Ascending aorta (tissue), 2 donors: ENCODE data around the gene PSMB10. TPM values are rescaled to one million over a fixed set of nuclear protein-coding genes. Genes with fewer than 3 reads are reported as not detected.

Source experiments
- DNase-seq, 2 donors: peaks; one replicate each; pipeline ENCODE4 v3.0.0-alpha.2; 2019; ENCODE audit warnings: low spot score in 2 of 2
- H3K27ac ChIP-seq, 2 donors: fragments of 200-600 bp; sonication (generic); one replicate each; pipeline ENCODE4 v1.5.1; 2016 to 2017; ENCODE audit warnings: mild to moderate bottlenecking in 1 of 2
- H3K27me3 ChIP-seq: fragments of 200-600 bp; sonication (generic); one replicate; pipeline ENCODE4 v1.5.1; 2017
- H3K36me3 ChIP-seq, 2 donors: fragments of 200-600 bp; sonication (generic); one replicate each; pipeline ENCODE4 v1.5.1; 2016
- H3K4me1 ChIP-seq, 2 donors: fragments of 200-600 bp; sonication (generic); one replicate each; pipeline ENCODE4 v1.5.1; 2016 to 2017; ENCODE audit warnings: mild to moderate bottlenecking in 1 of 2
- H3K4me3 ChIP-seq, 2 donors: fragments of 200-600 bp; sonication (generic); one replicate each; pipeline ENCODE4 v1.5.1; 2016 to 2017; ENCODE audit warnings: mild to moderate bottlenecking in 1 of 2
- H3K9me3 ChIP-seq, 2 donors: fragments of 200-600 bp; sonication (generic); one replicate each; pipeline ENCODE4 v1.5.1; 2016
- intact Hi-C: fragments of 100-400 bp; cut with DNase I; formaldehyde crosslinking; loops from one replicate; pipeline ENCODE4 v1.15.1; 2023
- total RNA-seq: library from RNA; depleted of rRNA; stranded (reverse); fragments of >200 nt; gene quantifications from one replicate; pipeline ENCODE4 v1.1.0, GENCODE V29; 2016
- TF ChIP-seq, protein P1 (sequence below), 3 experiments: fragments of 200-600 bp in 2 of 3; fragments of 450-650 bp in 1 of 3; sonication (generic) in 2 of 3; IDR thresholded peaks; one replicate each; pipeline ENCODE4 v1.5.1; 2016 to 2019; ENCODE audit warnings: antibody characterized with exemption in 3 of 3, mild to moderate bottlenecking in 1 of 3, moderate library complexity in 1 of 3

Gene PSMB10
- total RNA-seq, 1 donor from 2014 or later, result 13.9 TPM

DNA sequence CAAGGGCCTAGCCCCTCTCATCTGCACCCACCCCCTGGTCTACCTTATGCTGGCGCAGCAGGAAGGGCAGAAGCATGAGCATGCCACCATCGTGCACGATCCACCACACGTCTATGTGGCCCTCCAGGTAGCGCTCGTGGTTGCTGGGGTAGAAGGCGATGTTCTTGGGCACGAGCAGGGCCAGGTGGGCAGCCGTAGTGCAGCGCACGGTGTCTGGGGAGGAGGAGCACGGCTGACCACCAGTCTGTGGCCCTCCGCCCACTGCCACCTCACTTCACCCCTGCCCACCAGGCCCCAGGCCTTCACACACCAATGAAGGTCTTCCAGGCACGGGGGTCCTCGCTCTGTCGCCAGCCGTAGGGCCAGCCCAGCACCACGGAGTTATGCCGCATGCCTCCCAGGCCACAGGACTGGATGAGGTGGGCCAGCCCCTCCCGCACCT, 9.5 kb upstream of the PSMB10 start:
- intact Hi-C loops, result loop anchor here (10.0 kb wide), 1 partner anchor 1021 kb away; the partner anchor contains the start of gene RRAD
- H3K36me3 ChIP-seq, result peaks cover 79 to 86% of the 10 kb centered on the region in 2 donors

DNA sequence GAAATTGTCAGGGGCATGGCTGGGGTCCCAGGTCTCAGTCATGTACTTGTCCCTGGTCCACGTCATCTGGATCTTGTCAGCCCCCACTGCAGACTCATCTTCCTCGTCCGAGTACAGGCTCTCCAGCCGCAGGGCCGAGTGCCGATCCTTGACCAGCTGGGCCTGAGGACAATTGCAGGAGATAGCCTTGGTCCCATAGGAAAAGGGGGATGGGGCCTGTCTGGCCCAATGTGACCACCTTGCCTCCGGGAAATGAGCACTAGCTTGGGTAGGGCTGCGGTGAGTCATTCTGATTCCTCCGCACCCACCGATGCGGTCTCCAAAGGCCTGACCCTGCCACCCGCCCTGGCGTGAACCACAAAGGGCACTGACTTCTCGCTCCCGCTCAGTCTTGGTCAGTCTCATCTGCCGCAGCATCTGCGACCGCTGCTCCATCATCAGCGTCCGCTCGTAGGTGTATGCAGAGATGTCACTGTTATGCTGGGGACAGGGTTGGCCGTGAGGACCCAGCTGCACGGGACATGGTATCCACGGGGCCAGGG, 8.8 kb upstream of the PSMB10 start:
- Histone ChIP-seq H3K27me3 (no peaks in the 10 kb centered on the region), H3K27ac (peak overlapping the region in 1 of 2 donors; percentile 86), H3K4me1 (peaks cover 5 to 13% of the 10 kb centered on the region in 2 donors), H3K4me3 (no peak overlapping the region), H3K9me3 (no peaks in the 10 kb centered on the region), H3K36me3 (peaks cover 72 to 82% of the 10 kb centered on the region in 2 donors)
- no peak for DNase-seq
- intact Hi-C loops, result loop anchor here (10.0 kb wide), 1 partner anchor 1021 kb away; the partner anchor contains the start of gene RRAD
- TF ChIP-seq, protein P1, sequence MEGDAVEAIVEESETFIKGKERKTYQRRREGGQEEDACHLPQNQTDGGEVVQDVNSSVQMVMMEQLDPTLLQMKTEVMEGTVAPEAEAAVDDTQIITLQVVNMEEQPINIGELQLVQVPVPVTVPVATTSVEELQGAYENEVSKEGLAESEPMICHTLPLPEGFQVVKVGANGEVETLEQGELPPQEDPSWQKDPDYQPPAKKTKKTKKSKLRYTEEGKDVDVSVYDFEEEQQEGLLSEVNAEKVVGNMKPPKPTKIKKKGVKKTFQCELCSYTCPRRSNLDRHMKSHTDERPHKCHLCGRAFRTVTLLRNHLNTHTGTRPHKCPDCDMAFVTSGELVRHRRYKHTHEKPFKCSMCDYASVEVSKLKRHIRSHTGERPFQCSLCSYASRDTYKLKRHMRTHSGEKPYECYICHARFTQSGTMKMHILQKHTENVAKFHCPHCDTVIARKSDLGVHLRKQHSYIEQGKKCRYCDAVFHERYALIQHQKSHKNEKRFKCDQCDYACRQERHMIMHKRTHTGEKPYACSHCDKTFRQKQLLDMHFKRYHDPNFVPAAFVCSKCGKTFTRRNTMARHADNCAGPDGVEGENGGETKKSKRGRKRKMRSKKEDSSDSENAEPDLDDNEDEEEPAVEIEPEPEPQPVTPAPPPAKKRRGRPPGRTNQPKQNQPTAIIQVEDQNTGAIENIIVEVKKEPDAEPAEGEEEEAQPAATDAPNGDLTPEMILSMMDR (IDR thresholded peaks at IDR 0.05), result no peak

More for the DNA sequence above, 9.5 kb upstream of the PSMB10 start:
- Histone ChIP-seq H3K9me3 (no peaks in the 10 kb centered on the region), H3K27ac (no peak overlapping the region), H3K4me3 (no peak overlapping the region), H3K27me3 (no peaks in the 10 kb centered on the region), H3K4me1 (peaks cover 5 to 13% of the 10 kb centered on the region in 2 donors)
- TF ChIP-seq, protein P1 (IDR thresholded peaks at IDR 0.05), result no peak
- DNase-seq, result no peak

DNA sequence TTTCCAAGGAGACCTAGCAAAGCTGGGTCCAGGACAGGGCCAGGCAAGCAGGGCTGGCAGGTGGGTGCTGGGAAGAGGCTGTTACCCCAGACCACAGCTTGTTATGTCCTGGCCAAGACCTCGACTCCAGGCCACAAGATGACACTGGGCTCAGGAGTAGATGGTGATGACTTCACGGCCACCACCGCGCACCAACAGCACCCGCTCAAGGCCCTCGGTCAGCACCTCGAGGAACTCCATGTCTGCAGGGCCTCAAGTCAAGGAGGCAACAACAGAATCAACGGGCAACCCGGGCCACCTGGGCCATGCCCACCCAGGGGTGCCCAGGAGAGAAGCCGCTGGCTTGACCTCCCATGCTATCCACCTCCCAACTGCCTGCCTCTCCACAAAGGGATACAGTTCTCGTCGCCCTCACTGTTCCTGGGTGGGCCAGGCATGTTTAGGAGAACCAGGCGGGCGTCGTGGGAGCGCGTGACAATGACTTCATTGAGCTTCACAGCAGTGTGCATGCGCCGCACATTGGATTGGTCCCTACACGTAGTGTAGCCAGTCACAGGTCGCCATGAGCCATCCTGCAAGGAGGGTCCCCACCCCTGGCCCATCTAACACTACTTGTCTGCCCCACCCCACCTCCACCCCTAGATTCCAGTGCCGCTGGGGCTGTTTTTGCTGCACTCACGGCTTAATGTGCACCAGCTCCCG, 8.2 kb upstream of the PSMB10 start:
- Histone ChIP-seq H3K9me3 (no peaks in the 10 kb centered on the region), H3K4me3 (no peak overlapping the region), H3K27me3 (no peaks in the 10 kb centered on the region), H3K36me3 (peaks cover 66 to 82% of the 10 kb centered on the region in 2 donors), H3K27ac (peak overlapping the region; percentile 81 to 86), H3K4me1 (peaks cover 5 to 13% of the 10 kb centered on the region in 2 donors)
- no peak for DNase-seq
- intact Hi-C loops, result loop anchor here (5.0 to 10.0 kb wide), 2 partner anchors 128 to 1020 kb away; partner anchors contain the start of gene RRAD
- TF ChIP-seq, protein P1 (IDR thresholded peaks at IDR 0.05), result no peak

DNA sequence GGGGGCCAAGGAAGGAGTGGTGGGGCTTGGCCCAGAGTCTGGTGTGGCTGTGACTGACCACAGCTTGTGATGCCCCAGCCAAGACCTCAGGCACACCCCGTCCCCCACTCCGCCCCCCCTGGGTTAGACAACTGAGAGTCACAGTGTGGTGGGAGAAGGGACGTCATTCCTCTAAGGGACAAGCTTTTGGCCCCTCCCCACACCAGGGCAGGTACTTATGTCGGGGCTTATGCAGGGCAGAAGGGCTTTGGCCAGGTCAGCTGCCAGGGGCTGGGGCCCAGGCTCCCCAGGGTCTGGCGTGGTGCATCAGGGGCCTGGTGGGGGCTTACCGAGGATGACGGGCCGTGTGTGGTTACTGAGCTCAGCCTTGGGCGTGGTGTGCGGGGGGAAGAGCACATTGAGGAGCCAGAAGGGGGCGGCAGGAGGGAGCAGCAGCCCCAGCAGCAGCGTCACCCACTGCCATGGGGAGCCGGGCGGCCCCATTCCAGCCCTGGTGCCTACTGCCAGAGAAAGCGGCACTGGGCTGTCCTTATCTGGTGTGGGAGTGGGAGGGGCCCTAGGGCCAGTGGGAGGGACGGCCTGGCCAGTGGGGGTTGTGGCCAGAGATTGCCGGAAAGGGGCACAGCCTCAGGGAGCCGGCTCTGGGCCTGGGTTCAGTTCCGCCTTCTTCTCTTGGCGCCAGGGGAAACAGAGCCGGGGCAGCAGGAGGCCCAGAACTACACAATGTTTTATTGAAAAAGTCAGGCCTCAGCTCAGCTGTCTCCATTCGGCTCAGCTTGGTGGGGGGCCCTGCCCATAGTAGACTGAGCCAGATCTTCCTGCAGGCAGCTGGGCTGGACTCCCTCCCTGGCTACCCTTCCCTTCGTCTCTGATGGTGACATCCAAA, 7.2 kb upstream of the PSMB10 start, which contains the start of gene LCAT:
Gene LCAT, minus strand, starts transcription at position 502 of the 886 bp plus-strand sequence. Its CDS starts 19 bp downstream, at position 483.
- intact Hi-C loops, result loop anchor here (5.0 to 10.0 kb wide), 2 partner anchors 127 to 1019 kb away; partner anchors contain the start of gene RRAD
- TF ChIP-seq, protein P1 (IDR thresholded peaks at IDR 0.05), result no peak
- DNase-seq, result peak; percentile 31 to 92
- Histone ChIP-seq H3K27ac (peak within 1 kb of the TSS; percentile 81 to 86), H3K27me3 (no peaks in the 10 kb centered on the region), H3K9me3 (no peaks in the 10 kb centered on the region), H3K36me3 (peaks cover 56 to 80% of the 10 kb centered on the region in 2 donors), H3K4me1 (peaks cover 5 to 13% of the 10 kb centered on the region in 2 donors), H3K4me3 (peak within 1 kb of the TSS in 1 of 2 donors; percentile 1)

DNA sequence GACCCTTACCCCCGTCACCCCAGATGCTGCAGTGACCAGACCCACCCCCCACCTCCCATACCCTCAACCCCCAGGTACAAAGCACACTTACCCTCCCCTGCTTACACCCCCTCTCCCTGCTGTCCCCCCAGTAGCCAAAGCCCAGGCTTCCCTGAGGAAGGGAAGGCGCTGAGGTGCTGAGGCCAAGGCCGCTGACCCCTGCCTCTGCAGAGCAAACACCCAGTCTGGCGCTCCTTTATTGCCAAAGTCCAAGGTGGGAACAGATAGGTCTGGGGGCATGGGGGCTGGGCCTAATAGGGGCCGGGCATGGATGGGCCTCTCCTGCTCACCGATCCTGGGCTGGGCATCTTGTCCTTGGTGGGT, 6.6 kb upstream of the PSMB10 start:
- H3K27ac ChIP-seq, result peak overlapping the region; percentile 81 to 86
- H3K27me3 ChIP-seq, result no peaks in the 10 kb centered on the region
- intact Hi-C loops, result loop anchor here (5.0 to 10.0 kb wide), 2 partner anchors 126 to 1018 kb away; partner anchors contain the start of gene RRAD
- H3K4me1 ChIP-seq, result peaks cover 5 to 13% of the 10 kb centered on the region in 2 donors
- DNase-seq, result no peak
- H3K9me3 ChIP-seq, result no peaks in the 10 kb centered on the region
- TF ChIP-seq, protein P1 (IDR thresholded peaks at IDR 0.05), result no peak
- peak overlapping the region in 1 of 2 donors; percentile 1 for H3K4me3 ChIP-seq
- peaks cover 50 to 73% of the 10 kb centered on the region in 2 donors for H3K36me3 ChIP-seq
